Measurements from ENCODE around the gene QRICH2.

- no peak for TF ChIP-seq CTCF (IDR thresholded peaks at IDR 0.05)
- TF ChIP-seq POLR2A (IDR thresholded peaks at IDR 0.05): no peak
- TF ChIP-seq POLR2AphosphoS5 (IDR thresholded peaks at IDR 0.05): no peak
- no peak for TF ChIP-seq EP300 (IDR thresholded peaks at IDR 0.05; ENCODE audit: low read depth)
These were observed 27.8 kb upstream of the QRICH2 start for GRCh38 chr17:76335716-76336381.
